GM21360 (cell line): ENCODE results near the gene TNFRSF25.
"Not testable (repeated sequence)": the region's sequence is repeated elsewhere in the genome, so short reads cannot be mapped to it uniquely, and the experiment has no call there.

Experiments used
- ATAC-seq: cut with Tn5 transposase; IDR thresholded peaks from one replicate; pipeline ENCODE4 v1.9.1; 2021; ENCODE audit warnings: mild to moderate bottlenecking, moderate library complexity; ENCODE audit not compliant: unreplicated experiment

TNFRSF25 gene

DNA sequence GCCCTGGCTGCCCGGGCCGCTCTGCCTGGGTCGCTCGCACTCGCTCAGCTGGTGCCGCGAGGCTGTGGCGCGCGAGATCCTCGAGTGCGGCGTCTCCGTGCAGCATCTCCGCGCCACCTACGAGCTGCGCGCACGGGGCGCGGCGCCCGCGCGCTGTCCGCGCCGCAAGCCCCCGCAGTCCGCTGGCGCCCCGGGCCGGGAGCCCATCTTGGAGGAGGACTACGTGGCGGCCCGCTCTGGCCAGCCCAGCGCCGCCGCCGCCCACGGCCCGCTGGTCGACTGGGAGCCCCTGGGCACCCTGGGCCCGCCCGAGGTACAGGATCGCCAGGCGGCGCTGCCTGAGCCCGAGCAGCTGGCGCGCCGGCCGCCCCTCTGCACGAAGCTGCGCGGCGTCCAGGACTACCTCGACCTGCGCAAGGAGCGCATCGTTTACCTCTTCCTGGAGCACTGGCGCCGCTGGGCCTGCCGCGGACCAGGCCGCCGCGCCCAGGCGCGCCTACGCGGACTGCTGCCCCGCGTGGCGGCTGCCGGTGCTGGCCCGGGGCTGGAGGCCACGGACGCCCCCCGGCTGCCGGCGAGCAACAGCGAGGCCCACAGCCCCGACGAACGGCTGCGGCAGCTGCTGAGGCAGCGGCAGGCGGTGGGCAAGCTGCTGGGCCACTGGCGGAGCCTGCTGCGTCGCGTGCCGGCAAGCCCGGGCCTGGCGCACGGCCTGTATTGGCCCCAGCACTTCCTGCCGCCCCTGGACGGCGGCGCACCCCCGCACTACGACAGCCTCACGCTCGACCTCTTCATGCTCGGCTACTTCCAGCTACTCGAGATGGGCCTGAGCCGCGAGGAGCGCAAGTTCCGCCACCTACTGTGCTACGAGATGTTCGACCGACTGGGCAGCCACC, 10.9 kb downstream of the TNFRSF25 start:
- no peak for ATAC-seq

DNA sequence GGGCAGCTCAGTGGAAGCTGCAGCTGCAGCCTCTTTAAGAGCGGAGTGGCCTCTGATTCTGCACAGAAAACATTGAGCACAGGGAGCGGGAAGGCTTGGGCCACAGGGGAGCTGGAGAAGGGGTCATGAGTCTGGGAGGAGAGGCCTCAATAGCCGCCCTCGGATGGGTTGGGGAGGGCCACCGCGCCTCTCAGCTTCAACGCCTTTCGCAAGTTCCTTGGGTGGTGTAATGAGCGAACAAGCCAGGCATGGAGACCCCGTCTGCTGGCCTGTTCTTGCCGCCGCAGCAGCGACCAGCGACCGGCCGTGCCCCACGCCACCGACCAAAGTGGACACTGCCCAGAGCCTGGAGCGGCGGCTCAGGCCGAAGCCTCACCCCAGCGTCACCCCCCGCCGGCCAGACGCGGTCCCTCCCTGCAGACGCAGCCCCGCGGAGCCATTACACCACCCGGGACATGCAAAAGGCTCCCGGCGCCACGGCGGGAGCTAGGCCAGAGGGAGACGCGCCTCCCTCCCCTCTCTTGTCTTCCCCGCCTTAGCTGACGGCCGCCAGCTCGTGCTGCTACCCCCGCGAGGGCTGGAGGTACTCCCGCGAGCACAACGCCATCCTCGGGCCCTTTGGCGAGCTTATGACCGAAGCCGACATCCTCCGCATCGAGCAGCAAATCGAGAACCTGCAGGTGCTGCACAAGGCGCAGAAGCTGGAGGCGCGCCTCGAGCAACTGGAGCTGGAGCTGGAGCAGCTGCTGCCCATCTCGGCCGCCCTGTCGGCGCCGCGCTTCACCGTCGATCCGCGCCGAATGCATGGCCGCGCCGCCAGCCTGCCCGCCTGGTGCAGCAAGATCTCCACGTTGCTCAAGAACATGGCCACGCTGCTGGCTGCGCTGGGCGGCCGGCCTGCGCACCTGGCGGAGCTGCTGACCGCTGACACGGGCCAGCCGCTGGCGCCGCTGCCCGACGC, 11.8 kb downstream of the TNFRSF25 start:
- ATAC-seq = not testable (repeated sequence)

DNA sequence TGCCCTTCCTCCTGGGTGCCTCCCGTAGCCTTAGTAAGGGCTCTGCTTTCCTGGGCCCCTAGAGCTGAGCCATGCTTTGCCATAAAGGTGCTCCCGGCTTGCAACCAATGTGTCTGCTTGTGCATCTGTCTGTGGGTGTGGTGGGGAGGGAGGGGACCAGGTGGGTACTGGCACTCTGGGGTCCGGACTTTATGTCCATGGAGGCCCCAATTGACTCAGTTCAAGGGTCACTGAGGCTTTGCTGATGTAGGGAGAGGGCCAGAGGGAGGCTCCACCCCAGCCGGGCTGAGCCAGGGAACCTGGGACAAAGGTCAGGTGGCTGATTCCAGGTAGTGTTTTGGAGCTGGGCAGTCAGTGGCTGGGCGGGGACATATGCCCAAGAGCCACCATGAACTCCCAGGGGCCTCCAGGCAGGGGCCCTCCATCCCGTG, 15.0 kb downstream of the TNFRSF25 start:
- no peak for ATAC-seq

DNA sequence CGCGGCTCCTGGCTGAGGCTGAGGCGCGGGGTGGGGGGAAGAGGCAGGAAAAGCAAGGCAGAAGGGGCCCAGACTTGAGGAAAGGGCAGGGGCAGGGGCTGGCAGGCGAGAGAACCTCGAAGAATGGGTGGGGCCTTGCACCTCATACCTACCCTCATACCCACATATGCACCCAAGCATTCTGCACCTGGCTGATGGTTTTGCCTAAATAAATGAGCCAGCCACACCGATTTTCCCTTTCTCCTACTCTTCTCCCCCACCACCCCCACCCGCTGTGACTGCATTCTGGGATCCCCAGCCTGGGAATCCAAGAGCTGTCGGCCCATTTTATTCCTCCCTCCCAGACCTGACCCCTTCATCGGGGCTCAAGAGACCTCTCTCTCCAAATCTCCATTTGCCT, 15.5 kb downstream of the TNFRSF25 start:
- ATAC-seq = not testable (repeated sequence)

DNA sequence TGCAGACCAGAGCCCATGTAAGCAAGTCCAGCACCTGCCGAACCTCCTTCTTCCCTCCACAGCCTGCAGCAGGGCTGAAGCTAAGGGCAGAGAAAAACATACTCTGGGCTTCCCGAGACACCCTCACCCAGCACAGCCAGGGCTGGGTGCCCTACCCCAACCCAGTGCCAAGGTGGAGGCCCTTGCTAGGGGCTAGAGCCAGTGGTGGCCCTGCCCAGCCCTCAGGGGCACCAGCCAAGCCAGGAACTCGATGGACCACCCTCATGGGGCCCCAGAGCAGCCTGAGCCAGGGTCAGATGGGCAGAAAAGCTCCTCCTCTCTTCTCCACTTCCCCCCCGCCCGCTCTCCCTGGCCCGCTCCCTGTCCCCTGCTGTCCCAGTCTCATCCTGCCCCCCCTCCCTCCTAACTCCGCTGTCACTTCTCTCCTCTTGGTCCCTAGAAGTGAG, 15.9 kb downstream of the TNFRSF25 start:
- no peak for ATAC-seq

DNA sequence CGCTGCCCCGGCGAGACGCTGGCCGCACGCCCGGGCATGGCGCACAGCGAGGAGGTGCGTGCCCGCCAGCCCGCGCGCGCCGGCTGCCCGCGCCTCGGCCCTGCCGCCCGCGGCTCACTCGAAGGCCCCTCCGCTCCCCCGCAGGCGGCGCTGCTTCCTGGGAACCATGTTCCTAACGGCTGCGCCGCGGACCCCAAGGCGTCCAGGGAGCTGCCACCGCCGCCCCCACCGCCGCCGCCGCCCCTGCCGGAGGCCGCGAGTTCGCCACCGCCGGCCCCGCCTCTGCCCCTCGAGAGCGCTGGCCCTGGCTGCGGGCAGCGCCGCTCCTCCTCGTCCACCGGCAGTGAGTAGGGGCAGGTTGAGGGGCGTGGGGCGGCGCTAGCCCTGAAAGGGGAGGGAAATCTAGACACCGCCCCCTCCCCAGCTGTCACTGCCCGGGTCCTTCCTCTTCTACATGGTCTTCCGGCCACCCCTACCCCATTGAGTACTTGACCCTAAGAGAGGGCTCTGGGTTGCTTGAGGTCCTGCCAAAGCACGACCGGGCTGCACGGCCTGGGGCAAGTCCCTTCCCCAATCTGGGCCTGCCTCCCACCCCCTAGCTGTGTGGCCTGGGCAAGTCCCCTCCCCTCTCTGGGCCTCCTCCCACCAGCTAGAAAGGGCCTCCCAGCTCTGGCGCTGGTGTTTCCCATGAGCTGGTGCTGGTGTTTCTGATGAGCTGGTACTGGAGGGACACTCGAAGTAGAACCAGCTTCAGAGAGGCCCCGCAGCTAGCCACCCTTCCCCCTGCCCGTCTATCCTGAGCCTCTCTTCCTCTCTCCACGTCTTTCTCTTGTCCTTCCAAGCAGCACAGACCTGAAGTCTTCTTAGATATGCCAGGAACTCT, 17.0 kb downstream of the TNFRSF25 start:
- no peak for ATAC-seq

DNA sequence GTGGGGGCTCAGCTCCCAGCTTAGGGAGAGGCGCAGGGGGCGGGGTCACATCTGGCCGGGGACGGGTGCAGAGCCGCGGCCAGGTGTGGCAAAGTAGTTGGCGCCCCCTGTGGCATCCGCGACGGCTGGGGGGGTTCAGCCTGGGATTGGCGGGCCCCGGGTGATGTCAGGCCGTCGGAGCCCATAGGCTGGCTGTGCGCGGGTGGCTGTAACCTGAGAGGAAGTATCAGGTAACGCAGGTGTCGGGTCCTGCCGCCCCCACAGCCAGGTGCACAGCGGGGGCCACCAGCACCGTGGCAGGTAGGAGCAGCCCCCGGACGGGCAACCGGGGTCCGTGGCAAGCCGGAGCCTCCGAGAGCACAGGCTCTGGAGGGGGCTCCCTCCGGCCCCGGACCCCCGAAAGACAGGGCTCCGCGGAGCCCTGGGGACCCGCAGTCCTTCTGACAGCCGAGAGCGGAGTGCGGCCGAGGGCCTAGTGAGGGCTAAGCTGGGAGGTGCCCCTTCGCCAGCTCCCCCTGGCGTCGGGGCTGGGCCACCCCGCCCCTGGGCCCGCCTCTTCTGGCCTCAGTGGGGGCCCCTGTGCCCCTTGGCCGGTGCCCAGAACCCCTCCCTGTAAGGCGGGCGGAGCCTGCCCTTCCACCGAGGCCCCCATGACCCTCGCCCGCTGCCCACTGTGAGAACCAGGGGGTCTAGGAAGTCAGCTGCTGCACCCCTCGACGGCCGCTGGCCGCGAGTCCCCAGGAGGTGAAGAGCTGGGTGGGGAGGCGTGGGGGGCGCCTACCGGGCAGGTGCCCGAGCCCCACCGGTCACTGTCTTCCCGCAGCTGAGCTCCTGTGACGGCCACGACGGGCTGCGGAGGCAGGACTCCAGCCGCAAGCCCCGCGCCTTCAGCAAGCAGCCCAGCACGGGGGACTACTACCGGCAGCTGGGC, 17.9 kb downstream of the TNFRSF25 start:
- ATAC-seq = no peak

DNA sequence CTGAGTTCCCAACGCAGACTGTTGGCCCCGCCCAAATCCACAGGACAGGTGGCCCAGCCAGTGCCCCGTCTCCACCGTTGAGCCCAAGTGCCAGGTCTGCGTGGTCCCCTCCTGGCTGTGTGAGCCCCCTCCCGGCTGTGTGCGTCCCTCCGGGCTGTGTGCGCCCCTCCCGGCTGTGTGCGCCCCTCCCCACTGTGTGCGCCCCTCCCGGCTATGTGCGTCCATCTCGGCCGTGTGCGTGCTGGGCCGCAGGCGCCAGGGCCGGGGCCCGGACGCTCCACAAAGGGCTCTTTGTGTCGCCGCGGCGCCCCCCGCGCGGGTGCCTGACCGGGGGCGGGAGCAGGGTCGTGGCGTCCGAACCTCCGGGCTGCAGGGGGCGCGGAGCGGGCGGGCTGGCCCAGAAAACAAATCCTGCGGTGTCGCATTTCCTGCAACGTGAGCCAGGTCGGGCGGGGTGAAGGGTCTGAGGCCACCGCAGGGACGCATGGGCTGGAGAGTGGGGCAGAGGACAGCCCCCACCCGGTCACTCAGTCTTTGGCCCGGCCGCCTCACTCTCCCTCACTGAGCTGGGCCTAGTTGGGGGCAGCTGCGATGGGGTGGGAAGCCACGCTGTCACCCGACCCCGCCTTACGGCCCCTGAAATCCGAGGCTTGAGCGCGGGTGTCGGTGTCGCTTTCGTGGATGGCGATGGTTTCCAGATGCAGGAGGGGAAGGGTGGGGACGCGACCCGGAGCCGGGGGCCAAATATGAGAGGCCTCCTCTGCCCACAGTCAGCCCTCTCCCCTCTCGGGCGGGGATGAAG, 18.8 kb downstream of the TNFRSF25 start:
- no peak for ATAC-seq

DNA sequence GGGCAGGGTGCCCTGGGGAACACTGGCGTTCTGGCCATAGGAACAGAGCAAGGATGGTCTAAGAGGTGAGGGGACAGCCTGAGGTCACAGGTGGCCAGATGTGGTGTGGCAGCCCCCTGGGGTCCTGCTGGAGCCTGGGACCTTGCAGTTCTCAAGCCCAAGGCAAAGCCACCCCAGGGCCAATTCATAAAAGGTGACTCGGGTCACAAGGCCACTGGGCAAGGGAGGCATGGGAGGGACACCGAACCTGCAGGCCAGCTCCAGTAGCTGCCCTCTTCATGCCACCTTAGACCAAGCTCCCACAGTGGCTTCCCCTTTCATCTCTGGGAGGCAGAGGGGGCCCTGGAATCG, 19.3 kb downstream of the TNFRSF25 start:
- ATAC-seq = no peak

DNA sequence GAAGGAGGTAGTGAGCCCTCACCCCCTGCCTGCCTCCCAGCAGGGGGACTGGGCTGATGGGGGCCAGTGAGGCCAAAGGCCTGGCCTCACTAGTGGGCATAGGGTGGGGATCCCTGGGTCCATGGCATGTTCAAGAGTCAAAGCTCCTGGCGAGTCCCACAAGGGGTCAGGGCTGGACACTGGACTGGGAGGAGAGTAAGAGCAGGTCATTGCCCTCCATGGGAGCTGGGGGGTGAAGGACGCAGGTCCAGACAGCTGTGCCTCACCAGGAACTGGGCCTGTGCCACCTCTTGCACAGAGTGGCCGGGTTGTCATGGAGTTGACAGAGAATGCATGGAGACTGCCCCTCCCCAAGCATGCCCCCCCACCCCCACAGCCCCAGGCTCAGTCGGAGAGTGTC, 20.0 kb downstream of the TNFRSF25 start:
- not testable (repeated sequence) for ATAC-seq

DNA sequence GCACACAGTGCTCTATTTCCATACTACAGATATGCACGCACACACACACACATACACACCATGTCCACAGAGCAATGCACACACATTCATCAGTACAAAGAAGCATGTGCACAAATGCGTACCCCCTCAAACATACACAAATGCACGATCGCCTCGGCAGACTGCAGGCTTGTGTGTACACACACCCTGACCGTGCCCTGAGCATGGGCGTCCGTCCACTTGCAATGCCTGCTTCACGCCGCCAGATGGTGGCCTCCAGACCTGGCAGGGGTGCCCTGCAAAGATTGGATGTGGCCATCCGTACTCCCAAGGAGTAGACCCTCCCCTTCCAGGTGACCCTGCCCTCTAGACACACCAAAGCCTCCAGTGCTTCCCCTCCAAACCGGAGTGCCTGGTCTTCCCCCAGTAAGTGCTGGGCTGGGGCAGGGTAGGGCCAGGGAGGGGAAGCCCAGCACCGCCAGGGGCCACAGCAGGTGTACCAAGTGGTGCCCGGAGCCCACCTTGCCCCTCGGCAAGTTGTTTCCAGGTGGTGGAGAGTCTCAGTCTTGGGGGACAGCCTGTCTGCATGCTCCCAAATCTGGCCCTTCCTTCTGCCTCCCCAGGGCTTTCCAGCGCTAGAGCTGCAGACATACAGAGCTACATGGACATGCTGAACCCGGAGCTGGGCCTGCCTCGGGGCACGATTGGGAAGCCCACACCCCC, 20.8 kb downstream of the TNFRSF25 start:
- ATAC-seq = peak; percentile 42

DNA sequence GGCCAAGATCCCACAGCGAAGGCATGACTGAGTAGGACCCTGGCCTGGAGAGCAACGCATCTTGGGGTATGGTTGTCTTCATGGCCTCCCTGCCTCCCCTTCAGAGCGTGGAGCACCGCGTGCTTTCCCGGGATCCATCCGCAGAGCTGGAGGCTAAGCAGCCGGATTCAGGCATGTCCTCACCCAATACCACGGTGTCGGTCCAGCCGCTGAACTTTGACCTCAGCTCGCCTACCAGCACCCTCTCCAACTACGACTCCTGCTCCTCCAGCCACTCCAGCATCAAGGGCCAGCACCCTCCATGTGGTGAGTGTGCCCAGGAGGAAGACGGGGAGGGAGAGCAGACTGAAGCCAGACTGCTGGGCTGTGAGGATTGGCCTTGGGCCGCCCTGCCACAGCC, 21.6 kb downstream of the TNFRSF25 start:
- no peak for ATAC-seq

DNA sequence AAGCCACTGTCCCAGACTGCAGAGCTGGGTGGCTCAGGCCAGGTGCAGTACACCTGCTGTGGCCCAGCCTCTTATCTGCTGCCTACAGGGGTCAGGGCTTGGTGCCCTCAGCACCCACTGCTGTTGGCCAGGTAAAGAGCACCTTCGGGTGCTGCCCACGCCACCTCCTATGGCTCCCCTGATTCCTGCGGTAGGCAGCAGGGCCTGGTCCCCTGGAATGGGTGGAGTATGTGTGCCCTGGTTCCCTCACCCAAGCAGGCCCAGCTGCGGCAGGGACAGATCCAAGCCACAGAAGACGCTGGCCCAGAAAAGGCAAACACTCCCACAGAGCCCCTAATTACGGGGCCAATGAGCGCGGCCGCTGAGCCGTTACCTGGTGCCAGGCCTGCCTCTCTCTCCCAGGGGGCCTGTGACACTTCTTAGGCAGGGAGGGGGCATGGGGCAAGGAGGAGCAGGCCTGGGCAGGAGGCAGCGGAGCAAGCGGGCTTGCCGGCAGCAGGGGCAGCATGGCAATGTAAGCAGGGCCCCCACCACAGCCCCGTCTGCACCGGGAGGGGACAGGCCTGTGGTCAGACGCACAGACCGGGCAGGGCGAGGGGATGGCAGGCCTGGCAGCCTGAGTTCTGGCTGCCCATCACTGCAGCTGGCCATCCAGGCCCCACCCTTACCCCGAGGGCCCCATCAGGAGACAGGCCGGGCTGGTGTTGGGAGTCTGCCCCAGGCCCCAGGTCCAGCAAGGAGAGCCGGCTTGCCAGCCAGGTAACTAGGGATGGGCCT, 22.4 kb downstream of the TNFRSF25 start:
- ATAC-seq = no peak

DNA sequence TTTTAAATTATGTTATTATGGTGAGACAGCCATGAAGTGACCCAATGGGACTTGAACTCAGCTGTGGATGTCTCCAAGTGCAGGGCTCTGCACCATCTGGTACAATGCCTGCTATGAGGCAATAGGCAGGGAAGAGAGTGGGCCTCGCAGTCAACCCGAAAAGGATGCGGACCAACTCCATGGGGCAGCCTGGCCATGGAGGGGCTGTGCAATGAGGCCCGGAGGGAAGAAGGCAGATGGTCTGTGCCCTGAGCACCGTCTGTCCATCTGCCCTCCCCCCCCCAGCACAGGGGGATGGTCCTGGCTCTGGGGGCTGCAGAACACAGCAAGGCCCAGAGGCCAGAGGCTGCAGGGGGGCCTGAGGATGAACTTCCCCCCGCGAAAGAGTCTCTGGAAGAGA, 24.4 kb downstream of the TNFRSF25 start:
- no peak for ATAC-seq

DNA sequence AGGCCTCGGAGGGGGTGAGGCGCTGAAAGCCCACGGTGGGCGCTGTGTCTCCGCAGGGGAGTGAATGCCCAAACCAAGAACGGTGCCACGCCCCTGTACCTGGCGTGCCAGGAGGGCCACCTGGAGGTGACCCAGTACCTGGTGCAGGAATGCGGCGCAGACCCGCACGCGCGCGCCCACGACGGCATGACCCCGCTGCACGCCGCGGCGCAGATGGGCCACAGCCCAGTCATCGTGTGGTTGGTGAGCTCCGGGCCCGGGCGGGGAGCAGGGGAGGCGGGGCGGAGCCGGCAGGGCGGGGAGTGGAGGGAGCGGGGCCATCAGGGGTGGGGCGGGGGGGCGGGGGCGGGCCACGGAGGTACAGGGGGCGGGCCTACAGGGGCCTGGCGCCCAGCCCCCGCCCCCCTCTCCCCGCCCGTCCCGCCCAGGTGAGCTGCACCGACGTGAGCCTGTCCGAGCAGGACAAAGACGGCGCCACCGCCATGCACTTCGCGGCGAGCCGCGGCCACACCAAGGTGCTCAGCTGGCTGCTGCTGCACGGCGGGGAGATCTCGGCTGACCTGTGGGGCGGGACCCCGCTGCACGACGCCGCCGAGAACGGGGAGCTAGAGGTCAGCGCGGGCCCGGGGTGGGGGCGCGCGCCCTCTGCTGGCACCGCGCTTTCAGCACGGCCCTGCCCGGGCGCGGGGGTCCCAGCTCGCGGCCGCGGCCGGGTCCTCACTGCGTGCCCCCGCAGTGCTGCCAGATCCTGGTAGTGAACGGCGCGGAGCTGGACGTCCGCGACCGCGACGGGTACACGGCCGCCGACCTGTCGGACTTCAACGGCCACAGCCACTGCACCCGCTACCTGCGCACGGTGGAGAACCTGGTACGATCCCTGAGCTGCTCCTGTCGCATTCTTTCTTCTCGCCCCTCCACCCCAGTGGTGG, 25.5 kb downstream of the TNFRSF25 start:
- no peak for ATAC-seq

DNA sequence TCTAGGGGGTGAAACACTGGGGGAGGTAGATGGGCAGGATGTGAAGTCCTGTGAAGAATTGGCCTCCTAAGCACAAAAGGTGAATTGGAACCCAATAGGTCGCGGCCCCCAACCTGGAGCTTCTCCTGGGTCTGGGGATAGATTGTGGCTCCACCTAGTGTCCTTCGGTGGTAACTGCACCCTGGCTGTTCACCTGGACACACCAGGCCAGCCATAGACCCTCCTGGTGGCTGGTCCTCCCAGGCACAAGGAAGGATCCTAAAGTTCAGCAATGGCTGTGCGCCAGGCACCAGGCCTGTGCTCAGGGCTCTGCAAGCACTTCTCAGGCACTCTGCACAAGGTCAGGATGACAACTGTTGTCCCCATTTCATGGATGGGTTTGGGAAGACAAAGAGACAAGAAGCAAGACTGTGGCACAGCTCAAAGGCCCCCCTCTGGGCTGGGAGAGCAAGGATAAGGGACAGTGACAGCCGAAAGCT, 27.9 kb downstream of the TNFRSF25 start:
- peak; percentile 67 for ATAC-seq
